Central memory CD8-positive, alpha-beta T cell (primary cell): ENCODE results near the gene PHOSPHO1.
A peak's percentile ranks its signal among the peaks of the same experiment; 100 is the strongest.
"Not testable (repeated sequence)": the region's sequence is repeated elsewhere in the genome, so short reads cannot be mapped to it uniquely, and the experiment has no call there.

ENCODE experiments used
- ATAC-seq: fragments of 150-1000 bp; cut with Tn5 transposase; replicated peaks from 2 replicates; pipeline ENCODE4 v1.10.0; 2022; ENCODE audit warnings: mild to moderate bottlenecking, moderate FRiP score, moderate number of reproducible peaks; ENCODE audit not compliant: poor library complexity, severe bottlenecking; ENCODE audit errors: extremely low read depth
- DNase-seq, 2 donors: peaks; one replicate each; pipeline ENCODE4 v3.0.0; 2021; ENCODE audit warnings: low spot score in 2 of 2
- H3K27ac Mint-ChIP-seq: one replicate; pipeline ENCODE4 v1.8.0; 2022; ENCODE audit warnings: low read depth, mild to moderate bottlenecking, moderate library complexity, mixed read lengths
- H3K27me3 Mint-ChIP-seq: one replicate; pipeline ENCODE4 v1.8.0; 2022; ENCODE audit warnings: mixed read lengths
- H3K36me3 Mint-ChIP-seq: one replicate; pipeline ENCODE4 v1.8.0; 2022; ENCODE audit warnings: mild to moderate bottlenecking, moderate library complexity, mixed read lengths; ENCODE audit not compliant: insufficient read depth
- H3K4me1 Mint-ChIP-seq: one replicate; pipeline ENCODE4 v1.8.0; 2022; ENCODE audit warnings: mixed read lengths
- H3K4me3 Mint-ChIP-seq: one replicate; pipeline ENCODE4 v1.8.0; 2022; ENCODE audit warnings: mild to moderate bottlenecking, moderate library complexity, mixed read lengths
- H3K9me3 Mint-ChIP-seq: one replicate; pipeline ENCODE4 v1.8.0; 2022; ENCODE audit warnings: mixed read lengths

PHOSPHO1 gene

DNA sequence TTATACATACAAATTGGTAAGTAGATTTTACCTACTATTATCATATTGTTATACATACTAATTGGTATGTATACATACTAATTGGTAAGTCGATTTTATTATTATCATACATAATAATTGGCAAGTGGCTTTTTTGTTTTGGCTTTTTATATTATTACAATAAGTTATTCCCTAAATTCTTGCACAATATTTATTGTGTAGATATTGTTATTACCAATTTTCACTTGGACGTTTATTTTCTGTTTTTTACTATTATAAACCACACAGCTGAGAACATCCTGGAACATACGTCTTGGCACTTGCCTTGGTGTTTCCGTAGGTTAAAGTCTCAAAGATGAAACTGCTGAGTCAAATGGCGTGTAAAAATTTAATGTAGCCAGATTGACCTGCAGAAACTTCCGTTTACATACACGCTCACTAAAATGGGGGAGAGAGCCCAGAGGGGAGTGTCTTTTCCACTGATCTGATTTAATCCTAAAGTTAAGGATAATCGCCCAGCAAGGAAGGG lies 39.1 kb downstream of the PHOSPHO1 start:
- peak; percentile 1 for ATAC-seq
- Mint-ChIP-seq H3K27me3 (peaks cover 6% of the 10 kb centered on the region), H3K4me1 (peaks cover 36% of the 10 kb centered on the region), H3K36me3 (peaks cover 24% of the 10 kb centered on the region), H3K4me3 (peak overlapping the region; percentile 94), H3K27ac (peak overlapping the region; percentile 100), H3K9me3 (no peaks in the 10 kb centered on the region)
- no peak for DNase-seq

DNA sequence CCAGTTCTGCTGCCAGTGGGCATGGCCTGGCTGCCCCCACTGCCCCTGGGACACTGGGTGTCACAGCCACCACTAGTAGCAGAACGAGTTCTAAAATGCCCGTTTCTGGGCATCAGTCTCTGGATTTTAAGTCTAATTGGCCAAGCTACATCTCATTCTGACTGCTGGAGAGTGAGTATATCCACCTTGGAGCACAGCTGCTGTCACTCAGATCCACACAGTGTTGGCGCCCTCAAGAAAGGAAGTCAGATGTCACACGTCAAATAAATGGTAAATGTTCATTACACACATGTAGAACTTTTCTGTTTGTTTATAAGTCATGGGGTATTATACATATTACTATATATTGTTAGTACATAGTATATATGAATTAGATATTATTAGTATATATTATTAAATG lies 39.7 kb downstream of the PHOSPHO1 start:
- ATAC-seq (no peak), DNase-seq (no peak)
- no peak overlapping the region for H3K4me3 Mint-ChIP-seq
- no peak overlapping the region for H3K27ac Mint-ChIP-seq
- H3K9me3 Mint-ChIP-seq = no peaks in the 10 kb centered on the region
- H3K36me3 Mint-ChIP-seq = peaks cover 24% of the 10 kb centered on the region
- H3K27me3 Mint-ChIP-seq = peaks cover 6% of the 10 kb centered on the region
- peaks cover 36% of the 10 kb centered on the region for H3K4me1 Mint-ChIP-seq

DNA sequence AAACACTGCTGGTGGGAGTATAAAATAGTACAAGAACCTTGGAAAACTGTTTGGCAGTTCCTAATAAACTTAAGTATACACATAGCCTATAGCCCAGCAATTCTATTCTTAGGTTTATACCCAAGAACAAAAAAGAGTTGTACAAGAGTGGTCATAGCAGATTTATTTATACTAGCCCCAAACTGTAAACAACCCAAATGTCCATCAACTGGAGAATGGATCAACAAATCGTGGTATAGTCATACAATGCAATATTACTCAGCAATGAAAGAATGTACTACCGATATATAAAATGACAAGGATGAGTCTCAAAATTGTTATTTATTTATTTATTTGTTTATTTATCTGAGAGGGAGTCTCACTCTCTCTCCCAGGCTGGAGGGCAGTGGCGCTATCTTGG lies 43.3 kb downstream of the PHOSPHO1 start:
- H3K4me1 Mint-ChIP-seq = peaks cover 16% of the 10 kb centered on the region
- no peak for DNase-seq
- H3K27ac Mint-ChIP-seq = no peak overlapping the region
- H3K4me3 Mint-ChIP-seq = no peak overlapping the region
- H3K36me3 Mint-ChIP-seq = peaks cover 9% of the 10 kb centered on the region
- H3K27me3 Mint-ChIP-seq = peaks cover 2% of the 10 kb centered on the region
- no peak for ATAC-seq
- no peaks in the 10 kb centered on the region for H3K9me3 Mint-ChIP-seq

DNA sequence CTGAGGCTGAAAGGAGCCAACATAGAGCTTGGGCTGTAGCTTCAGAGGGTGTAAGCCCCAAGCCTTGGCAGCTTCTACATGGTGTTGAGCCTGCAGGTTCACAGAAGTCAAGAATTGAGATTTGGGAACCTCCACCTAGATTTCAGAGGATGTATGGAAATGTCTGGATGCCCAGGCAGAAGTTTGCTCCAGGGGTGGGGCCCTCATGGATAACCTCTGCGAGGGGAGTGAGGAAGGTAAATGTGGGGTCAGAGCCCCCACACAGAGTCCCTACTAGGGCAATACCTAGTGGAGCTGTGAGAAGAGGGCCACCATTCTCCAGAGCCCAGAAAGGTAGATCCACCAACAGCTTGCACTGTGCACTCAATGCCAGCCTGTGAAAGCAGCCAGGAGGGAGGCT lies 45.2 kb downstream of the PHOSPHO1 start:
- not testable (repeated sequence) for H3K4me1 Mint-ChIP-seq, H3K9me3 Mint-ChIP-seq, H3K27me3 Mint-ChIP-seq, H3K36me3 Mint-ChIP-seq, ATAC-seq, H3K4me3 Mint-ChIP-seq, H3K27ac Mint-ChIP-seq, DNase-seq

DNA sequence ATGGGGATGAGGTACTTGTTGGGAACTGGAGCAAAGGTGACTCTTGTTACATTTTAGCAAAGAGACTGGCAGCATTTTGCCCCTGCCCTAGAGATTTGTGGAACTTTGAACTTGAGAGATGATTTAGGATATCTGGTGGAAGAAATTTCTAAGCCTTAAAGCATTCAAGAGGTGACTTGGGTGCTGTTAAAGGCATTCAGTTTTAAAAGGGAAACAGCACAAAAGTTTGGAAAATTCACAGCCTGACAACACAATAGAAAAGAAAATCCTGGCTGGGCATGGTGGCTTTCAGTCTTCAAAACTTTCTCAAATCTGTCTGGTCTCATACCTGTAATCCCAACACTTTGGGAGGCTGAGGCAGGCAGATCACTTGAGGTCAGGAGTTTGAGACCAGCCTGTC lies 46.1 kb downstream of the PHOSPHO1 start:
- H3K27ac Mint-ChIP-seq, H3K4me3 Mint-ChIP-seq, H3K4me1 Mint-ChIP-seq, DNase-seq, H3K36me3 Mint-ChIP-seq, H3K27me3 Mint-ChIP-seq, ATAC-seq, H3K9me3 Mint-ChIP-seq: not testable (repeated sequence)

DNA sequence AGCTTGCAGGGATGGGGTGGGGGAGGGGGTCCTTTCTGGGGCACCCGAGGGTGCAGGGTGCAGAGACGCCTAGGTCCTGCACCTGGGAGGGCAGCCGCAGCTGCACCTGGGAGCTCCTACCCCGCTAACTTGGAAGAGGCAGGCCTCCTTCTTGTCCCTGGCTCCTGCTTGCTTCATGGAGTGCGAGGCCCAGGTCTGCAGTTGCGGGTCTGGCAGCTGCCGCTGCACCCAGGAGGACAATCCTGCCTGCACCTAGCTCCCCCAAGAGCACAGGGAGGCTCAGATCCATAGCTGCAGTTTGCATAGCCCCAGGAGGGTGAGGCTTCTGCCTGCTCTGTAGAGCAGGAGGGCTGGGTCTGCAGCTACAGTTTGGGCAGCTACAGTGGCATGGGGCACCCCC lies 46.8 kb downstream of the PHOSPHO1 start:
- DNase-seq = no peak
- Mint-ChIP-seq H3K9me3 (no peaks in the 10 kb centered on the region), H3K27ac (no peak overlapping the region), H3K4me3 (no peak overlapping the region), H3K27me3 (no peaks in the 10 kb centered on the region), H3K4me1 (peaks cover 5% of the 10 kb centered on the region), H3K36me3 (no peaks in the 10 kb centered on the region)
- no peak for ATAC-seq

DNA sequence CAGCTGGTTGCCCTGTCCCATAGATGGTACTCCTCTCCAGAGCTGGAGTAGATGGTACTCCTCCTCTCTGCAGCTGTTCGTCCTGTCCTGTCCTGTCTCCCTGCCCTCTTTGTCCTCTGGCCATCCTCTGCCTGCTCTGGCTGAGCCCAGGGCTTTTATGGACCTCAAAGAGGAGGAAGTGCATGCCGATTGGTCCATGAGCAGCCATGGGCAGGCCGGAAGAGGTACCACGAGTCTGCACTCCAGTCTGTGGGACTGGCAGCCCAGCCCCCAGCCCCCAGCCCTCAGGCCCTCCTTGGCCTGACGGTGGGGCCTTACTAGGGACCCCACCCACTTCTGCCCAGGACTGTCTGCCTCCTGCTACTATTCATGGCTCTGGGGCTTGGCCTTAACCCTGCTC lies 47.2 kb downstream of the PHOSPHO1 start:
- ATAC-seq = no peak
- Mint-ChIP-seq H3K4me3 (no peak overlapping the region), H3K9me3 (no peaks in the 10 kb centered on the region)

DNA sequence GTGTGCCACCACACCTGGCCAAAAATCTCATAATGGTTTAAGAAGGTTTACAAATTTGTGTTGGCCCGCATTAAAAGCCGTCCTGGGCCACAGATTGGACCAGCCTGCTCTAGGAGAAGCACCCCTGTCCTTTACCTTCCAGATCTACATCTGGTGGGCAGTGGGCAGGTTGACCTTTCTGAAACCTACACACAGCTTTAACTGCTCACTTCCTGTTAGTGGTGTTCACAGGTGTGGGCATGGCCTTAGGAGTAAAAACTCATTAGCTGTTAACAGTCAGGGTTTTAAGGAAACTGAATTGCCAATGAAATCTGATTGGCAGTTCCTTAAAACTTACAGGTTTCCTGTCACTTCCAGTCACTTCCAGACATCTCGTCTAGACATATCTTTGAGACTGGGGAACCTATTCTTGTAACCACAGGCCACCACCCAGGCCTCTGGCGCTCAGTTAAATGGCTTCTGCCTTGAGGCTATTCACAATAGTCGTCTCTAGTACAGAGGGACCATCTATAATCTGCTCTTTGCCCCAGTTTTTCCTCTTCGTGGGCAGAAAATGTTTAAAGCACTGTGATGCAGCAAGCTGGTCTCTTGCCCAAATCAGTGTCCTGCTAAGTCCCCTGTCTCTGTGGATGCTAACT lies 49.5 kb downstream of the PHOSPHO1 start:
- Mint-ChIP-seq H3K9me3 (peaks cover under 1% of the 10 kb centered on the region), H3K27me3 (peaks cover 2% of the 10 kb centered on the region), H3K4me3 (no peak overlapping the region), H3K4me1 (peaks cover 5% of the 10 kb centered on the region), H3K36me3 (peaks cover under 1% of the 10 kb centered on the region), H3K27ac (no peak overlapping the region)
- DNase-seq (no peak), ATAC-seq (no peak)

More for the DNA sequence above, 47.2 kb downstream of the PHOSPHO1 start:
- Mint-ChIP-seq H3K36me3 (no peaks in the 10 kb centered on the region), H3K27me3 (no peaks in the 10 kb centered on the region), H3K4me1 (peaks cover 5% of the 10 kb centered on the region), H3K27ac (no peak overlapping the region)
- DNase-seq = no peak

DNA sequence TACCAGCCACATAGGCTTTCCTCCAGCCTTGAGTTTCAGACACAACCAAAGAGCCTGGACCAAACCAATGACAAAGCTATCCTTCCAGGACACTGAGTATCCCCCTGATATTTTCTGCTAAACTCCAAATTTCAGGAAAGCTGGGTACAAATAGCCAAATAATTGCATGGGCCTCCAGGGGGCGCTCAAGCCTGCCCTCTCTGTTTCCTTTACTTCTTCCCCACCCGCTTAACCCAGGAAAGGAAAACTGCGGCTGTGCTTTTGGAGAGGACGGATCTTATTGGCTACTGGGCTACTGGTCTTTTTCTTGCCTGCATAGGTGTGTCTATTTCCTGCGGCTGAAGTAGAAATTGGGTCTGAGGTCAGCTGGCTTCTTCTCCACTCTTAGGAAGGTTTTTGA lies 50.3 kb downstream of the PHOSPHO1 start:
- Mint-ChIP-seq H3K36me3 (peaks cover 3% of the 10 kb centered on the region), H3K27me3 (peaks cover 10% of the 10 kb centered on the region), H3K27ac (no peak overlapping the region), H3K4me1 (peaks cover 5% of the 10 kb centered on the region), H3K4me3 (no peak overlapping the region), H3K9me3 (peaks cover 9% of the 10 kb centered on the region)
- DNase-seq (peak; percentile 30 to 57), ATAC-seq (no peak)

DNA sequence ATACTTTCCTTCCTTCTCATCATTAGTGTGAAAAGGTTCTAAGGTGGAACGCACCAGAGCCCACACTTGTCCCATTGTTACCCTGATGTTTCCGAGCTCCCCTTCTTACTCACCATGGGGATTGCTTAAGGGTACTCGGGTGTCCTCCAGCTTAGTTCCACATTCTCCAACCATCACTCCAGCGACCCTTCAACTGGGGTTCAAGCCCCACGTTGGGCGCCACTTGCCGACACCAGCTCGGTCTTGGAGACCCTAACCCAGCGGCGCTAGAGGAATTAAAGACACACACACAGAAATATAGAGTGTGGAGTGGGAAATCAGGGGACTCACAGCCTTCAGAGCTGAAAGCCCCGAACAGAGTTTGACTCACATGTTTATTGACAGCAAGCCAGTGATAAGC lies 54.6 kb downstream of the PHOSPHO1 start:
- H3K36me3 Mint-ChIP-seq = not testable (repeated sequence)

More for the DNA sequence above, 54.6 kb downstream of the PHOSPHO1 start:
- not testable (repeated sequence) for H3K4me3 Mint-ChIP-seq, H3K4me1 Mint-ChIP-seq, ATAC-seq, H3K27ac Mint-ChIP-seq, DNase-seq
- peaks cover 47% of the 10 kb centered on the region for H3K27me3 Mint-ChIP-seq
- H3K9me3 Mint-ChIP-seq = peaks cover 16% of the 10 kb centered on the region
